ENCODE results near the gene SPIRE1.
"Not testable (repeated sequence)": the region's sequence is repeated elsewhere in the genome, so short reads cannot be mapped to it uniquely, and the experiment has no call there.

DNA sequence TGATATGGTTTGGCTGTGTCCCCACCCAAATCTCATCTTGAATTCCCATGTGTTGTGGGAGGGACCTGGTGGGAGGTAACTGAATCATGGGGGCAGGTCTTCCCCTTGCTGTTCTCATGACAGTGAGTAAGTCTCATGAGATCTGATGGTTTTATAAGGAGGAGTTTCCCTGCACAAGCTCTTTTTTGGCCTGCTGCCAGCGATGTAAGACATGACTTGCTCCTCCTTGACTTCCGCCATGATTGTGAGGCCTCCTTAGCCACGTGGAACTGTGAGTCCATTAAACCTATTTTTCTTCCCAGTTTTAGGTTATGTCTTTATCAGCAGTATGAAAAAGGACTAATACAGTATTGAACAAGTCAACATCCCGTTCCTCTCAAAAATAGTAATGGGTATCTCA lies 118.7 kb downstream of the SPIRE1 start:
- not testable (repeated sequence) for TF ChIP-seq ZNF565 (CRISPR knock-in tag; conservative IDR thresholded peaks at IDR 0.05; ENCODE audit: low read depth); ARNTL (CRISPR knock-in tag; IDR thresholded peaks at IDR 0.05; ENCODE audit: borderline replicate concordance, low read depth); ISL1 (CRISPR knock-in tag; IDR thresholded peaks at IDR 0.05); ZFP3 (CRISPR knock-in tag; IDR thresholded peaks at IDR 0.05); OSR1 (CRISPR knock-in tag; IDR thresholded peaks at IDR 0.05); ZFP30 (CRISPR knock-in tag; IDR thresholded peaks at IDR 0.05); CREB5 (CRISPR knock-in tag; IDR thresholded peaks at IDR 0.05; ENCODE audit: low read depth); TCF4 (CRISPR knock-in tag; IDR thresholded peaks at IDR 0.05; ENCODE audit: borderline replicate concordance); TOX (CRISPR knock-in tag; IDR thresholded peaks at IDR 0.05; ENCODE audit: borderline replicate concordance); RARB (CRISPR knock-in tag; IDR thresholded peaks at IDR 0.05); CSDC2 (CRISPR knock-in tag; IDR thresholded peaks at IDR 0.05); CSRNP3 (CRISPR knock-in tag; IDR thresholded peaks at IDR 0.05); BACH2 (CRISPR knock-in tag; IDR thresholded peaks at IDR 0.05; ENCODE audit: borderline replicate concordance); ZC3H10 (CRISPR knock-in tag; IDR thresholded peaks at IDR 0.05)
